H1 (cell line): Measurements from ENCODE around the gene RIN2. TPM values are rescaled to one million over a fixed set of nuclear protein-coding genes. Genes with fewer than 3 reads are reported as not detected.

Source experiments
- CTCF ChIA-PET: fragments of 300-600 bp; sonication (Branson Sonifier 250); formaldehyde crosslinking; loops from one replicate; lab custom pipeline; 2021; ENCODE audit not compliant: partially characterized antibody; lab: Charles Lee
- POLR2A ChIA-PET: fragments of 300-600 bp; sonication (Branson Sonifier 250); formaldehyde crosslinking; loops from one replicate; lab custom pipeline; 2021; ENCODE audit warnings: inconsistent platforms; ENCODE audit not compliant: partially characterized antibody; lab: Charles Lee
- DNase-seq, 2 experiments: peaks; one replicate each; pipeline versions ENCODE4 v3.0.0 to v3.0.0-alpha.2; 2010 to 2022; ENCODE audit warnings: low spot score in 2 of 2, low read depth in 1 of 2, mixed read lengths in 1 of 2
- FAIRE-seq: peaks from 2 replicates; lab custom pipeline; 2011; peaks lifted over from hg19 to GRCh38; lab: Jason Lieb, UNC
- H2AFZ ChIP-seq: 2 replicates; pipeline ENCODE4 v1.8.1; 2012; ENCODE audit warnings: low read length, inconsistent platforms
- H2AK5ac ChIP-seq: 2 replicates; pipeline ENCODE4 v1.6.1; 2013; ENCODE audit warnings: low read depth, low read length
- H2BK120ac ChIP-seq: replicated peaks from 2 replicates; pipeline ENCODE3; 2013; ENCODE audit warnings: low read depth, low read length, inconsistent platforms
- H2BK12ac ChIP-seq: 2 replicates; pipeline ENCODE4 v1.6.1; 2013; ENCODE audit warnings: low read depth, low read length
- H2BK15ac ChIP-seq: 2 replicates; pipeline ENCODE4 v1.6.1; 2013; ENCODE audit warnings: low read length
- H2BK20ac ChIP-seq: 2 replicates; pipeline ENCODE4 v1.6.1; 2013; ENCODE audit warnings: low read length
- H2BK5ac ChIP-seq: 2 replicates; pipeline ENCODE4 v1.6.1; 2013; ENCODE audit warnings: low read depth, low read length
- H3K14ac ChIP-seq: 2 replicates; pipeline ENCODE4 v1.6.1; 2013; ENCODE audit warnings: inconsistent platforms; ENCODE audit not compliant: insufficient read length
- H3K18ac ChIP-seq: 2 replicates; pipeline ENCODE4 v1.6.1; 2013; ENCODE audit warnings: low read length; ENCODE audit errors: extremely low read depth
- H3K23ac ChIP-seq: 2 replicates; pipeline ENCODE4 v1.6.1; 2013; ENCODE audit warnings: inconsistent platforms; ENCODE audit not compliant: insufficient read length
- H3K23me2 ChIP-seq: 2 replicates; pipeline ENCODE4 v1.6.1; 2013; ENCODE audit warnings: low read depth, low read length
- H3K27ac ChIP-seq: 2 replicates; pipeline ENCODE4 v1.6.1; 2011; ENCODE audit warnings: low read depth, low read length, inconsistent platforms
- H3K27me3 ChIP-seq, 4 experiments: replicated peaks in 1 of 4; 1 replicate in 1 of 4; 2 replicates in 3 of 4; pipeline versions ENCODE4 v1.6.1 to v1.8.1; 2011 to 2013; ENCODE audit warnings: low read length in 3 of 4, mild to moderate bottlenecking in 3 of 4, inconsistent platforms in 2 of 4, mixed read lengths in 2 of 4, moderate library complexity in 1 of 4; ENCODE audit not compliant: control insufficient read depth in 3 of 4, insufficient read depth in 3 of 4; ENCODE audit errors: extremely low read depth in 1 of 4
- H3K36me3 ChIP-seq, 4 experiments: 2 replicates each; pipeline versions ENCODE4 v1.6.1 to v1.8.1; 2011 to 2013; ENCODE audit warnings: mild to moderate bottlenecking in 4 of 4, low read length in 3 of 4, moderate library complexity in 2 of 4, control low read depth in 1 of 4, inconsistent platforms in 1 of 4; ENCODE audit not compliant: insufficient read depth in 4 of 4, control insufficient read depth in 2 of 4
- H3K4ac ChIP-seq: replicated peaks from 2 replicates; pipeline ENCODE3; 2013; ENCODE audit warnings: low read length, low read depth, mixed read lengths, inconsistent platforms; ENCODE audit not compliant: insufficient read length
- H3K4me1 ChIP-seq, 4 experiments: replicated peaks in 1 of 4; 1 replicate in 1 of 4; 2 replicates in 3 of 4; pipeline versions ENCODE4 v1.6.1 to v1.8.1; 2011 to 2013; ENCODE audit warnings: low read length in 3 of 4, inconsistent platforms in 2 of 4, mixed read lengths in 1 of 4; ENCODE audit not compliant: insufficient read depth in 4 of 4, control insufficient read depth in 3 of 4
- H3K4me2 ChIP-seq, 2 experiments: 2 replicates each; pipeline versions ENCODE4 v1.6.1 to v1.8.1; 2011 to 2013; ENCODE audit warnings: low read depth in 2 of 2, low read length in 2 of 2, control low read depth in 1 of 2, inconsistent platforms in 1 of 2, mild to moderate bottlenecking in 1 of 2; ENCODE audit not compliant: insufficient read depth in 1 of 2
- H3K4me3 ChIP-seq, 4 experiments: fragments of 200-600, 300-600 bp in 1 of 4; sonication (generic), shearing (Covaris generic), sonication (Bioruptor Twin) in 1 of 4; 2 replicates each; pipeline versions ENCODE4 v1.5.1 to v1.8.1; 2011 to 2016; ENCODE audit warnings: low read length in 4 of 4, low read depth in 3 of 4, control low read depth in 2 of 4, inconsistent platforms in 2 of 4, mild to moderate bottlenecking in 2 of 4, mixed read lengths in 1 of 4, moderate library complexity in 1 of 4; ENCODE audit not compliant: insufficient read depth in 2 of 4; ENCODE audit errors: extremely low read depth in 1 of 4
- H3K56ac ChIP-seq: replicated peaks from 2 replicates; pipeline ENCODE3; 2013; ENCODE audit warnings: low read depth, mild to moderate bottlenecking, mixed read lengths, low read length, inconsistent platforms; ENCODE audit not compliant: insufficient read length
- H3K79me1 ChIP-seq: 2 replicates; pipeline ENCODE4 v1.6.1; 2013; ENCODE audit warnings: low read depth, low read length, control low read depth
- H3K79me2 ChIP-seq, 2 experiments: 2 replicates each; pipeline versions ENCODE4 v1.6.1 to v1.8.1; 2012 to 2013; ENCODE audit warnings: low read length in 2 of 2, mild to moderate bottlenecking in 2 of 2, inconsistent platforms in 1 of 2; ENCODE audit not compliant: insufficient read depth in 2 of 2, control insufficient read depth in 1 of 2
- H3K9ac ChIP-seq, 4 experiments: replicated peaks in 1 of 4; 1 replicate in 1 of 4; 2 replicates in 3 of 4; pipeline versions ENCODE4 v1.6.1 to v1.8.1; 2011 to 2013; ENCODE audit warnings: low read depth in 3 of 4, low read length in 3 of 4, control low read depth in 2 of 4, mild to moderate bottlenecking in 2 of 4, moderate library complexity in 2 of 4, inconsistent platforms in 1 of 4; ENCODE audit errors: extremely low read depth in 1 of 4
- H3K9me3 ChIP-seq, 2 experiments: 2 replicates each; pipeline versions ENCODE4 v1.6.1 to v1.8.1; 2012 to 2013; ENCODE audit warnings: mild to moderate bottlenecking in 2 of 2, moderate library complexity in 2 of 2, control low read depth in 1 of 2, inconsistent platforms in 1 of 2, low read depth in 1 of 2, low read length in 1 of 2, mixed read lengths in 1 of 2; ENCODE audit not compliant: insufficient read depth in 2 of 2
- H4K20me1 ChIP-seq, 2 experiments: replicated peaks in 1 of 2; 2 replicates each; pipeline versions ENCODE3 to v1.8.1; 2011 to 2013; ENCODE audit warnings: inconsistent platforms in 2 of 2, low read length in 2 of 2, mild to moderate bottlenecking in 1 of 2; ENCODE audit not compliant: insufficient read depth in 2 of 2, control insufficient read depth in 1 of 2
- H4K5ac ChIP-seq: 2 replicates; pipeline ENCODE4 v1.6.1; 2013; ENCODE audit warnings: low read length, low read depth, mixed read lengths, inconsistent platforms; ENCODE audit not compliant: insufficient read length
- H4K8ac ChIP-seq: 2 replicates; pipeline ENCODE4 v1.8.0; 2013; ENCODE audit warnings: mild to moderate bottlenecking, moderate library complexity, low read length, inconsistent platforms; ENCODE audit not compliant: insufficient read depth; ENCODE audit errors: extremely low read depth
- H4K91ac ChIP-seq: replicated peaks from 2 replicates; pipeline ENCODE3; 2013; ENCODE audit warnings: low read length, mixed read lengths, inconsistent platforms; ENCODE audit not compliant: insufficient read length
- BCL11A ChIP-seq, 2 experiments: IDR thresholded peaks; one replicate each; pipeline ENCODE4 v1.6.1; 2011; ENCODE audit warnings: low read depth in 2 of 2, low read length in 2 of 2, mild to moderate bottlenecking in 2 of 2
- CBX5 ChIP-seq: fragments of 300-800, 300-1000 bp; sonication (generic); IDR thresholded peaks from 2 replicates; pipeline ENCODE4 v1.7.1; 2016; ENCODE audit warnings: antibody characterized with exemption, low read length, low read depth
- CEBPB ChIP-seq: IDR thresholded peaks from 2 replicates; pipeline ENCODE4 v1.6.1; 2012; ENCODE audit warnings: low read depth, low read length
- EP300 ChIP-seq, 2 experiments: IDR thresholded peaks; 1 replicate in 1 of 2; 2 replicates in 1 of 2; pipeline ENCODE4 v1.6.1; 2011 to 2012; ENCODE audit warnings: low read depth in 2 of 2, low read length in 2 of 2, mild to moderate bottlenecking in 2 of 2, borderline replicate concordance in 1 of 2, inconsistent platforms in 1 of 2, moderate library complexity in 1 of 2
- FOSL1 ChIP-seq: IDR thresholded peaks from 2 replicates; pipeline ENCODE4 v1.6.1; 2011; ENCODE audit warnings: mild to moderate bottlenecking, low read depth, low read length, moderate library complexity; ENCODE audit not compliant: insufficient read depth
- HDAC6 ChIP-seq: IDR thresholded peaks from one replicate; pipeline ENCODE4 v1.7.1; 2012; ENCODE audit warnings: low read depth, mild to moderate bottlenecking, inconsistent platforms, low read length, moderate library complexity
- JUND ChIP-seq: IDR thresholded peaks from 2 replicates; pipeline ENCODE4 v1.6.1; 2011; ENCODE audit warnings: mild to moderate bottlenecking, improper control_type of control experiment, low read length
- KDM1A ChIP-seq: fragments of 200-600, 300-600 bp; sonication (generic); IDR thresholded peaks from 2 replicates; pipeline ENCODE4 v1.7.1; 2016; ENCODE audit warnings: mild to moderate bottlenecking, low read length, borderline replicate concordance
- MAX ChIP-seq: IDR thresholded peaks from 2 replicates; pipeline ENCODE4 v1.6.1; 2012; ENCODE audit warnings: inconsistent platforms
- NRF1 ChIP-seq: IDR thresholded peaks from 2 replicates; pipeline ENCODE4 v1.6.1; 2011; ENCODE audit warnings: mild to moderate bottlenecking, low read depth, low read length, improper control_type of control experiment
- POLR2A ChIP-seq, 2 experiments: IDR thresholded peaks; 1 replicate in 1 of 2; 2 replicates in 1 of 2; pipeline ENCODE4 v1.6.1; 2011; ENCODE audit warnings: low read depth in 2 of 2, low read length in 2 of 2, mild to moderate bottlenecking in 2 of 2; ENCODE audit errors: control extremely low read depth in 1 of 2
- RFX5 ChIP-seq: IDR thresholded peaks from 2 replicates; pipeline ENCODE4 v1.6.1; 2011; ENCODE audit warnings: low read depth, low read length, improper control_type of control experiment, borderline replicate concordance
- RXRA ChIP-seq: IDR thresholded peaks from 2 replicates; pipeline ENCODE4 v1.6.1; 2011; ENCODE audit warnings: low read depth, mild to moderate bottlenecking, low read length, moderate library complexity; ENCODE audit not compliant: insufficient read depth
- SIX5 ChIP-seq: IDR thresholded peaks from 2 replicates; pipeline ENCODE4 v1.6.1; 2011; ENCODE audit warnings: mild to moderate bottlenecking, low read depth, low read length
- SUZ12 ChIP-seq: fragments of 200-600 bp; sonication (generic); IDR thresholded peaks from 2 replicates; pipeline ENCODE4 v1.6.1; 2012; ENCODE audit warnings: mild to moderate bottlenecking, inconsistent platforms, low read length, moderate library complexity, mixed read lengths
- WGBS, 2 experiments: shearing (Covaris generic) in 1 of 2; methylation state at CpG; one replicate each; pipeline versions ENCODE4 v1.1.6 to v1.1.7; 2013 to 2015; ENCODE audit warnings: low lambda C conversion rate in 2 of 2, mixed read lengths in 2 of 2, inconsistent platforms in 1 of 2, low coverage in 1 of 2, missing lambda C conversion rate in 1 of 2; ENCODE audit not compliant: insufficient replicate concordance in 2 of 2, insufficient coverage in 1 of 2, insufficient read length in 1 of 2; ENCODE audit errors: extremely low coverage in 1 of 2, missing lambda C conversion rate in 1 of 2; 5-methylcytosine and 5-hydroxymethylcytosine counted together
- polyA plus RNA-seq, 7 experiments: library from polyadenylated mRNA; depleted of rRNA in 3 of 7; stranded (reverse) in 5 of 7; unstranded in 2 of 7; fragments of >200 nt in 5 of 7; fragments of 200-250 nt in 2 of 7; gene quantifications; 1 replicate in 5 of 7; 2 replicates in 1 of 7; 4 replicates in 1 of 7; pipeline versions ENCODE4 v1.2.1 to v1.2.3, GENCODE V29; 2011 to 2013; ENCODE audit warnings: missing spikeins in 2 of 7, mixed read lengths in 2 of 7
- total RNA-seq: library from RNA; stranded (reverse); fragmentation: NEBNext Ultra II Directional; extraction: Animal tissue kit (Norgen Biotek cat#: 25700); gene quantifications from 2 replicates; pipeline ENCODE4 v1.2.1, GENCODE V29; 2021

The RIN2 gene
- total and polyA plus RNA-seq, 2 of the 8 experiments (the other 6 are each of a cell fraction or from before 2014, with no cell fraction given): 0.20 to 1.3 TPM

GRCh38 chr20:19791887-19792286, 33.8 kb downstream of the RIN2 start:
- 88% methylated on average over 2 of the region's 2 CpGs; no CpG with 5 or more reads in 1 of the 2 experiments for WGBS, 2 experiments
- Histone ChIP-seq H3K27me3 (no peaks in the 10 kb centered on the region), H4K91ac (no peak overlapping the region), H4K5ac (no peak overlapping the region), H3K14ac (no peak overlapping the region), H2BK15ac (no peak overlapping the region), H4K8ac (no peak overlapping the region), H3K79me1 (no peaks in the 10 kb centered on the region), H3K4me2 (no peak overlapping the region), H3K23ac (no peak overlapping the region), H2BK120ac (no peak overlapping the region), H2BK12ac (no peak overlapping the region), H3K9me3 (no peaks in the 10 kb centered on the region; a peak in 1 of 4 replicates), H3K4me3 (no peak overlapping the region), H3K56ac (no peak overlapping the region), H3K18ac (no peak overlapping the region), H3K79me2 (no peaks in the 10 kb centered on the region), H3K27ac (no peak overlapping the region), H3K23me2 (no peaks in the 10 kb centered on the region), H2AK5ac (no peak overlapping the region), H3K4ac (no peak overlapping the region), H2BK5ac (no peak overlapping the region), H4K20me1 (no peaks in the 10 kb centered on the region), H3K4me1 (peaks cover 0 to 2% (median 0%) of the 10 kb centered on the region in 4 experiments; a peak in 2 of 7 replicates), H3K36me3 (no peaks in the 10 kb centered on the region), H2BK20ac (no peak overlapping the region), H3K9ac (no peak overlapping the region), H2AFZ (no peak overlapping the region)
- ChIA-PET POLR2A (no interaction called here), CTCF (interaction anchor here (1.1 to 2.1 kb wide), 2 partner anchors 9 to 45 kb away, joined by 3 to 6 read pairs; no protein-coding TSS in a partner anchor)
- DNase-seq: no peak
- TF ChIP-seq FOSL1 (no peak), BCL11A (IDR thresholded peaks at IDR 0.05; ENCODE audit: low read depth in 2 of 2, low read length in 2 of 2) (no peak), RFX5 (no peak), SIX5 (no peak), EP300 (IDR thresholded peaks at IDR 0.05; ENCODE audit: borderline replicate concordance in 1 of 2, low read depth in 2 of 2, low read length in 2 of 2) (no peak), HDAC6 (no peak), RXRA (no peak), MAX (no peak), POLR2A (IDR thresholded peaks at IDR 0.05; ENCODE audit: control extremely low read depth in 1 of 2, low read depth in 2 of 2, low read length in 2 of 2) (no peak), JUND (no peak), NRF1 (no peak), KDM1A (no peak), SUZ12 (no peak), CEBPB (no peak), CBX5 (no peak)
- no peak for FAIRE-seq
